HG03460 (cell line): ENCODE results near the gene DBN1.
"Not testable (repeated sequence)": the region's sequence is repeated elsewhere in the genome, so short reads cannot be mapped to it uniquely, and the experiment has no call there.

Experiments
- ATAC-seq: cut with Tn5 transposase; IDR thresholded peaks from one replicate; pipeline ENCODE4 v1.9.1; 2021; ENCODE audit not compliant: unreplicated experiment

Gene DBN1

DNA sequence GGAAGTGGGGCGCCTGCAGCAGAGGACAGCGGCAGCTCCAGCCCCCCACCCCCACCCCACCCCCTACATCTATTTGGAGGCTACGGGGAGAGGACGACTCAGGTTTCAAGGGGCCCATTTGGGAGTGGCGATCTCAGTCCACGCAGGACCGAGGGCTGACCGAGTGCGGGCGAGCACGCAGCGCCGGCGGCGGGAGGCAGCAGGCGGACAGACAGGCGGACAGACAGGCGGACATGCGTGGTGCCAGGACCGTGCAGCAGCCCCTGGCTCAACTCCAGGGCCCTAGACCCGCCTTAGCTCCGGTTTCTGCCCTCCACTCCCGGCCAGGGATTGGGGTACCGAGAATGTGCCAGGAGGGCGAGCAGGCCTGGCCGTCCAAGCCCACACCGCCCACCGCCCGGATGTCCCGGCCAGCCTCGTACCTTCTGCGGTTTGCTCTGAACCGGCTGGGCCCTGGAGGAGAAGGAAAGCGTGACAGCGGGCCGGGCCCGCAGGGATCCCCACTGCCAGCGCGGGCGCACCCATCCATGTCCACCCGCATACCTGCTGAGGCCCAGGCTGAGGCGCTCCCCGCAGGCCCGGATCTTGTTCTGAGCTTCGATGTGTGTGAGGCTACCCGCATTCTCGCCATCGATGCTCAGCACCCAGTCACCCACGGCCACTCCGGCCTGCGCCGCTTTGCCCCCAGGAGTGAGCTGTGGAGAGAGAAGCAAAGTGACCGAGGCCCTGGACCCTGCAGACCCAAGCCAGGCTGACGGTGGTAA is 18.7 kb upstream of the DBN1 start:
- ATAC-seq: no peak

DNA sequence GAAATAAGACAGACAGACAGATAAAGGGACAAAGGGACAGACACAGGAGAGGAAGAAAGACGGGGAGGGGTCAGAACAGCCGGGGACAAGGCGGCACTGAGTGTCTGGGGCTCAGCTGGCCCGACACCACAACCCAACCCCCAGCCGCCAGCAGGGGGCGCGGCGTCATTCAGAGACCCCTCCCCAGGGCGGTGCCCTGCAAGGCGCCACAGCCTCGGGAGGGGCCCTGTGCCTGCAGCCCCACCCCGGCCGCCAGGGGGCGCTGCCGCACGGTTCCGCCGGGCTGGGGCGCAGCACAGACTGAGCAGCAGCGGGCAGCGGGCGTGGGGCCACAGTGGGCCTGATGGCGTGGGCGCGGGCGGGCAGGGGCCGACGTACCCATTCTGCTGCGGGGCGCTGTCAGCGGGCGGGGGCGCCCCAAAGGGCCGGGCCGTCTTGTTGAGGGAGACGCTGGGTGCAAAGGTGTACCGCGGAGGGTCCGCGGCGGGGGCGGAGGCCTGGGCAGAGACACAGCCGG is 18.1 kb upstream of the DBN1 start:
- no peak for ATAC-seq

DNA sequence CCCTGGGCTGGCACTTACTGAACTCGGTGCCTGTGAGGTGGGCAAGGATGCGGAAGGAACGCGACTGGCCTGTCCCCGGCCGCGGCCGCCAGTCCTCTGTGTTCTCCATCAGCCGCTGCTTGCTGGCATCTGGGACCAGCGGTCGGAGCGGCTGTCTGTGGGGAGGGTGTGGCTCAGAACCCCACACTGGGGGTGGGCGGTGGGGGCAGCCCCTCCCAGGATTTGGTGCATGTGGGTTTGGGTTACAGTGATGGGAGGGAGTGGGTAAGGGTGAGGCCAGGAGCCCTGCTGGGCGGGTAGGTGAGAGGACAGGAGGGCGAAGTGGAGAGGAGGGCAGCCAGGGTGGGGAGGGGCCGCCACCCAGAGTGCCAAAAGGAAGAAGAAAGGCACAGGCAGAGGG is 17.6 kb upstream of the DBN1 start:
- ATAC-seq: no peak

DNA sequence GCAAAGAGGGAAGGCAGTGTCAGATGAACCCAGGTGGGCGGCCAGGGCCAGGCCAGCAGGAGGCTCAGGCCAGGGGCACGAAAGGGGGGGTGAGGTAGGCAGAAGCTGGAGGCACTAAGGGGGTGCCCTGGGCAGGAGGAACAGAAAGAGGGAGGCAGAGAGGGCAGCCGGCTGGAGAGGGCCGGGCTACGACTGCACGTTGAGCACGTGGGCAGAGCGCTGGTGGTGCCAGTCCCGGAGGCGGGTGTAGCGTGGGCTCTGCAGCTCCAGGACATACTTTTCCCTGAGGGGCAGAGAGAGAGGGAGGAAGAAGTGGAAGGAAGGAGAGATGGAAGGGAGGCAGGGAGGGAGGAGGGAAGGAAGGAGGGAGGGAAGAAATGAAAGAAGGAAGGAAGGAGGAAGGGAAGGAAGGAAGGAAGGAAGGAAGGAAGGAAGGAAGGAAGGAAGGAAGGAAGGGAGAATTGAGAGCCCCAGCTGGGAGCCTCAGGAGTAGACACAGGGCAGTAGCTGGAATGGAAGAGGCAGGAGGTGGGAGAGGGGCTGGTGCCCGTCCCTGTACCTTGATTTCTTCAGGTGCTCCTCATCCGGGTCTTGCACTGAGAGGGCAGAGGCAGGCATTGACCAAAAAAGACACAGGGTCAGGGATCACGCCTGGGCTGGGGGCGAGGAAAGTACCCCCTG is 17.0 kb upstream of the DBN1 start:
- ATAC-seq: no peak

DNA sequence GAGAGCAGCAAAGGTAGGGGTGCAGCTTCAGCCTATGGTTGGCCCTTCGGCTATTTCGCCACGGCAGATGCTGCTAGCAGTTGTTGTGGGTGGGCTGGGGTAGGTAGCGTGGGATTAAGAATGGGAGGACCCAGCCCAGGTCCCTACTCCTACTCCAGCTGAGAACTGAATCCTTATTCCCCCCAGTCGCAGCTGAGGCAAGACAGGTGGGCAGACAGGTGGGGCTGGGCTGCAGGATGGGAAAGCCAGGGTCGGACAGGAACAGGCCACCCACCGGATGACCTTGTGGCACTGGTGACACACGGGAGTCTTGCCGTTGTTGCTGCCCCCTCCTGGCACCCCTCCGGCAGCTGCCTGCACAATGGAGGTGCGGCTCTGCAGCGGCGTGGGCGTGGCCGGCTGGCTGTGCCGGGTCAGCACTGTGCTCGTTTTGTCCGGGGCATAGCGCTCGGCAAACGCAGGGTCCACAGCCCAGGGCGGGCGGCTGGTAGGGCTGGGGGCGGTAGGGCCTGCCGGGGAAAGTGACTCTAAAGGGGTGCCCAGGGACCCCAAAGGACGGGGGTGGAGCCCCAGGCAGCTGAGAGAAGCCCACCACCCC is 15.8 kb upstream of the DBN1 start:
- ATAC-seq: no peak

DNA sequence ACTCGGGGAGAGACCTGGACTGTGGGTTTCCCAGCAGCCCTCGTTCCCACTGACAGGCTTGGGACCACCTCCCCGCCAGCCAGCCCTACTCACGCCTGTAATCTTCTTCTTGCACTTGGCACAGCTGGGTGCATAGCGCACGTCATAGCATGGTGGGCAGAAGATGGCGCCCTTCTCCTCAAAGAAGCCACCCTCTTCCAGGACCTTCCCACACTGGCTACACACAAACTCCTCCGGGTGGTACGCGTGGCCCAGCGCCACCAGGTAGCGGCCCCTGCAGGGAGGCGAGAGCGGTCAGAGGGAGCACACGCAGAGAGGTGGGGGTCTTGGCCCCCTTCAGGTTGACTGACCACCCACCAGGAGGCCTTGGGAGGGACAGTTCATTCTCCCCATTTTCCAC is 14.5 kb upstream of the DBN1 start:
- no peak for ATAC-seq

DNA sequence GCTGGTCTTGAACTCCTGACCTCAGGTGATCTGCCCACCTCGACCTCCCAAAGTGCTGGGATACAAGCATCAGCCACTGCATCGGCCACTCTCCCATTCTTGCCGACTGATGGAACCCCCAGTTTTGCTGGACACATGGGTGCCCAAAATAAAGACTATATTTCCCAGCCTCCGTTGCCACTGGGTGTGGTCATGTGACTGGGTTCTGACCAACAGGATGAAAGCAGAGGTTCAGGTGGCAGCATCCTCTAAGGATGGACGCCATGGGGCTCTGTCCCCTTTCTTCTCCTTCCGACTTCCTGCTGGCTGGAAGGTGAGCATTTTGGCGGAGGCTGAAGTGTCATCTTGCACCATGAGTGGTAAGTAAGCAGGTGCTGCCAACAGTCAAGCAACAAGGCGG is 13.7 kb upstream of the DBN1 start:
- no peak for ATAC-seq

DNA sequence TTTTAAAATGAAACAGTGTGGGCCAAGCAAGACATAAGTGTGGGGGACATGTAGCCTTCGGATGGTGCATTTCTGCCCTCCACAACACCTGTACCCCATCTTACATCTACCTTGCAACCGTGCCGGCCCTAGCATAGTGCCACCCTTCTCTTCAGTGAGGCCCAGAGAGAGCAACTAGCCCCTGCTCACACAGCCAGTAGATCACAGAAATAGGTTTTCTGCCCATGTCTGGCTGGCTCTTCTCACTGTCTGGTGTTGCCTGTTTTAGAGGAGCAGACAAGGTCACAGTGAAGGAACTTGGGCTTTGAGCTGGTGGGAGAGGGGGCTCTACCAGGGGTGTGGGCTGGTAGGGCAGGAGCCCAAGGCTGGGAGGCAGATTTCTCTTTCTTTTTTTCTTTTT is 12.8 kb upstream of the DBN1 start:
- no peak for ATAC-seq

DNA sequence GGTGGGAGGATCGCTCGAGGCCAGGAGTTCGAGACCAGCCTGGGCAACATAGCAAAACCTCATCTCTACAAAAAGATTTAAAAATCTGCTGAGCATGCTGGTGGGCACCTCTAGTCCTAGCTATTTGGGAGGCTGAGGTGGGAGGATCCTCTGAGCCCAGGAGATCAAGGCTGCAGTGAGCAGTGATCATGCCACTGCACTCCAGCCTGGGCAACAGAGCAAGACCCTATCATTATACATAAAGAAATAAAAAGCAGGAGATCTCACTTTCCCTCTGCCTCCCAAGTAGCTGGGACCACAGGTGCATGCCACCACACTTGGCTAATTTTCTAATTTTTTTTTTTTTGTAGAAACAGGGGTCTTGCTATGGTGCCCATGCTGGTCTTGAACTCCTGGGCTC is 12.3 kb upstream of the DBN1 start:
- not testable (repeated sequence) for ATAC-seq

DNA sequence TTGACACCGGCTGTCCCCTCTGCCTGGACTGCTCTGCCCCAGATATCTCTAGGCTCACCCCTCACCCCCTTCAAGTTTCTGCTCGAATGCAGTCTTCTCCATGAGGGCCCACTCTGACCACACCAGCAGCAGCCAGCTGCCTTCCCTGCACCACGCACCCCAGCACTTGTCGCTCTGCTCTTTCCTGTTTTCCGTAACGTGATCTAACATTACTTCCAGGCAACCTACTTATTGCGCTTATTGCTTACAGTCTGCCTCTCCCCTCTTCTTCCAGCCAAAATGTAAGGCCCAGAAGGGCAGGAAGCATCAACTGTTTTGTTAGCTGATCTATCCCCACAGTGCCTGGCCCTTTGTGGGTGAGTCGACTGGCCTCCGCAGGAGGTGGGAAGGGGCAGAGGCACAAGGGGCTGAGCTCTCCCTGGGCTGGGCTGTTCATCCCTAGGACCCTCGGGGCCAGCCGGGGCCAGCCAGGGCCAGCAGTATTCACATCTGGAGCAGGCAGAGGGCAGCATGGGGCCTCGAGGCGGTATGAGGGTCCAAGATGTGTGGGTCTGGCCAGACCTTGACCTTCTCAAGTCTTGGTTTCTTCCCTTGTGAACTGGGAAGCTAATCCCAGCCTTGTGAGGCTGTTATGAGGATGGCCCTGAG is 11.6 kb upstream of the DBN1 start:
- ATAC-seq: no peak

DNA sequence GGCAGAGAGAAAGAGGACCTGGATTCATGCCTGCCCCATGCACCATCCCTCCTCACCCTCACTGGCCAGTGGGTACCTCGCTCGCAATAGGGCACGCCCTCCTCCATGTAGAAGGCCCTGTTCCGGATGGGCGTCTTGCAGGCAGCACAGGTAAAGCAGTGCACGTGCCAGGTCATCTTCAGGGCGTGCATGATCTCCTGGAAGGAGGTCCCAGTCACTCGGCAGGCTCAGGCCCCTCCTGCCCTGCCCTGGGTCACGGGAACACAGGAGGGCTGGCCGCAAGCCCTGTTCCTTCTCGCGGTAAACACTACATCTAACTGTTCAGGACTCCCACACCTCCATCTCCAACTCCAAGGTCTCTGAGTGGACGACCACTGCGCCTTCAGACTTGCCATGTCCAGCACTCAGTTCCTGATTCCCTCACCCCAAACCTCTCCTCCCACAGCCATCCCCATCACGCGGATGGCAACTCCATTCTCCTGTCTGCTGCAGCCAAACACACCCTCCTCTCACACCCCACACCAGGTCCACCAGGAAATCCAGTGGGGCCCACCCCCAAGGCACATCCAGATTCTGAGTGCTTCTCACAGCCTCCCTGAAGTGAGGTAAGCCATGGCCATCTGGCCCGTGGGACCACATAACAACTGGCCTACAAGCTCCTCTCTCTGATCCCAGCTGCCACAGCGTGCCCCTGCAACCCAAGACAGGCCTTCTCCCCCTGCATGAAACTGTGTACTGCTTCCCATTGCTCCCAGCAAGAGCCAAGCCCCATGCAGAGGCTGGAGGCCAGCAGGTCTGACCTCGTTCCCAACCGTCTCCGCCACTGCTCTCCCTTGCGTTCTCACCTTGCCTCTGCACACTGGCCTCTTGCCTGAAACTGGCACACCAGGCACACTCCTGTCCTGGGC is 10.8 kb upstream of the DBN1 start:
- no peak for ATAC-seq

DNA sequence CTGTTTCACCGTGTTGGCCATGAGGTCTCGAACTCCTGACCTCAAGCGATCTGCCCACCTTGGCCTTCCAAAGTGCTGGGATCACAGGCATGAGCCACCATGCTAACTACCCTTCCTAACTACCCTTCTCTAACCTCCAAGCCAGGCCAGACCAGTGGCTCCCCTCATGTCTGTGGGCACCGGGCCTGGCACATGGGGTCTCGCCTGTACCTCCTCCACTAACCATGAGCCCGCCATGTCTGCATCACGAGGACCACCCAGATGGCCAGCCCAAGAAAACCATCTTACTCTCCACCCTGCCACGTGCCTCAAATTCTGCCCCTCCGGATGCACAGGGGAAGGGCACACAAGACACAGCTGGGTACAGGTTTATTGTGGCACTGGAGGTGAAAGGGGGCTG is 9.6 kb upstream of the DBN1 start:
- no peak for ATAC-seq

DNA sequence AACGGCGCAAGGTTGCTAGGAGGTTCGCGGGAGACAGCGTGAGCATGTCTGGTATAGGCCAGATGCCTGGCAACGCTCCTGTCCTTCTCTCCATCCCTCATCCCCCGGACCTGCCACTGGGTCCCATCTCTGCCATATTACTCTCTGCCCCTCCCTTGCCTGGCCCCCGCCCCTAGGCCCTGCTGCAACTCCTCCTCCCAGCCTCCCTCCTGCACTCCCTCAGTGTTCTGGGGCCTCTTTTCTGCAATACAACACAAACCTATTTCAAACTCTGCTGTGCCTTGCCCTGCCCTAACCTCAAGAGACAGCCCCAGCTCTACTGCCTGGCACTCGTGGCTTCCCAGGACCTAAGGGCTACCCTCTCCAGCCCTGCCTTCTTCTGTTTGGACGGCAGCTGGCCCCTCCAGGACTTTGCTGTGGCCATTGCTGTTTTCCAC is 8.9 kb upstream of the DBN1 start:
- no peak for ATAC-seq

DNA sequence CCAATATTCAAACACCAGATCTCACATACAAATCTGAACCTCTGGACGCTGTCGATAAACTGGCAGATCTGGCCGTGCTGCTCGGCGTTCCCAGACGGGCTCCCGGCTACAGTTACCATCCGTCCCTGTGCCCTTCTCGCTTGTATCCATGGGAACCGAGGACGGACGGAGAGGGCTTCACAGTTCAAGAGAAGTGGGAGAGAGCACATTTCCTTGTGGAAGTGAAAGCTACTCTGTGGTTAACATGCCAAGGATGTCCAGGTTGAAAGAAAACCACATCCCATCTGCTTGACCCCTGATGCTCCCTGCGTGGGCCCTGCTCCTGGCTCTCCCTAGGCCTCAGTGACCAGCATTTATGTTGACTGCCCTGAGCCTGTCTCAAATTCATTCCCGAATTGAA is 6.3 kb upstream of the DBN1 start:
- ATAC-seq: no peak

DNA sequence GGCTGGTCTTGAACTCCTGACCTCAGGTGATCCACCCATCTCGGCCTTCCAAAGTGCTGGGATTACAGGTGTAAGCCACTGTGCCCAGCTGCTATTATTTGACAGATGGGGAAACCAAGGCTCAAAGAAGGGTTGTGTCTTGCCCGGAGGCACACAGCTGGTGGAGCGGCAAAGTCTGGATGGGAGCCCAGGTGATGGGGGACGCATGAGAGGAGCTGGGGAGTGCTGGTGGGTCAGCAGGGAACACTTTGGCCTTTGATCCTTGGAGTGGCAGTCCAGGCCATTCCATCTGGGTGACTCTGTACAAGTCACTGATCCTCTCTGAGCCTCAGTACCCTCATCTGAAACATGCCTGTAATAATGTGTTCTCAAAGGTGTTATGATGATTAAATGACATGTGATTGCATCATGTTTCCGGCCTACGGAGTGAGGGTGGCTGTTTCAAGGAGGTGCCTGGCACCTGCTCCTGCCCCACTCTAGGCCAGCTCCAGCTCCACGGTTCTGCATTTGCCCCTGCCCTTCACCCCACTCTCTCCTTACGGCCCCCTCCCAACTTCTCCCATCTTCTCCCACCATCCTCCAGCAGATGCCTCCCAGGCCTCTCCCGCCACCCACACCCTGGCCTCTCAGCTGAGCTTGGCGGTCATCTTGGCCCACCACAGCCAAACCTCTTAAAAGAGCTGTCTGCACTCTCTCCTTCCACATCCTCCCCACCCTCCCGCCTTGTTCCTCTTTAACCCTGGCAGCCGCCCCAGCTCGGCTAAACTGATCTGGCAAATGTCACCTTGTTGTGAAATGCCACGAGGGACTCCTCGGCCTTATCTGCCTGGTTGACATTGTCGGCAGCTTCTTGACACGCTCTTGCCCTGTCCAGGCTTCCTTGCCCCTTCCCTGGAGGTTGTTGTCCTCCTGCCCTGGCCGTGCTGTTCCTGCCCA is 5.5 kb upstream of the DBN1 start:
- no peak for ATAC-seq

DNA sequence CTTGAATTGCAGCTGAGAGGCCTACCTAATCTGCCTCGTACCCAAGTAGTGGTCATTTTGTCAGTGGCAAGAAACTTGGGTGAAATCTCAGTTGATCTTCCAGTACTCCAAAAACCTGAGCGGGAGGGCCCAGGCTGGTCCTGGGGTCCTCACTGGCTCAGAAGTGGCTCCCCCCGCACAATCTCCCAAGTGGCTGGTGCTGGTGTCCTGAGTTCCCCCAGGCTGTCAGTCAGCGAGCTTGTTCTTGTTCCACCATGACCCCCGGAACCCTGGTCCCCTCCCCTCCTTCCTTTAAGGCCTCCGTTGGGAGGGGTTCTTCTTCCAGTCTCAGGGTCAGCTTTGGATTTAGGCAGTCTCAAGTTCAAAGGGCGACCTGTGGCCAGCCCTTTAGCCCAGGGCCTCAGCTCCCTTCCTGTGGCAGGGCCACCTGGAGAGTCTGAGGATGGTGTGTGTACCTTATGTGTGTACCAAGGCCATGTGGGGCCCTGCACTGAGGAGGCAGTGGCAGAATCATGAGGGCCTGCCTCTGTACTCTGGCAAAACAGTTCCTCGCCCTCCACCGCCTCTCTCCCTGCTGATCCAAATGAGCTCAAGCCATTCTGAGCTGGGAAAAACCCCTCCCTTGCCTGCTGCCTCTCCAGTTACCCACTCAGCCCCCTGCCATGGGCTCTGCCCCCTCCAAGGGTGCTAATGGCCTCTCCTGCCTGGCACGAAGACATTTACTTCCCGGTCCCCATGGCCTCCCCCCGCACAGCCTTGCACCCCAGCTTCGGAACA is 4.5 kb upstream of the DBN1 start:
- no peak for ATAC-seq

DNA sequence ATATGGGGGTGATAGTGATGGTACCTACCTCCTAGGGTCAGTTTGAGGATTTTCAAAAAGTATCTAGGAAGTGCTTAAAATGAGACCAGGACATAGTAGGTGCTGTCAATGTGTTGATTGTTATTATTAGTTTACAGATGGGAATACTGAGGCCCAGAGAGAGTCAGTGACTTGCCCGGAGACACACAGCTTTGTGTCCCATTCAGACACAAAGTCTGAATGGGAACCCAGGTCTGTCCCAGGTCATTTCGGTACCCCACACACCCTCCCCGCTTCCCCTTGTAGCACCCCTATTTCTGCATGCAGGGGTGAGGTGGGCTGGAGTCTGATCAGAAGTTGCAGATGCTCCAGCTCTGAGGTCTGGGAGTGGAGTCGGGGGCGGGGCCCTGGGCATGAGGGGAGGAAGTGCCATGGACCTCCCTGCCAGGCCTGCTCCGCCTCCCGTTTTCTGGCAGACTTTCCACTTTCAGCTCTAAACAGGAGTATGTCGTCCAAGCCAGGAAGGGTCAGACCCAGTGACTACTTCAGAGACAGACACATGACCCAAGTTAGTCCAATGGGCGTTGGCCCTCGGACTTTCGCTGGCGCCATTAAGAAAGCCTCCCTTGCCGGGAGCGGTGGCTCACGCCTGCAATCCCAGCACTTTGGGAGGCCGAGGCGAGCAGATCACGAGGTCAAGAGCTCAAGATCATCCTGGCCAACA is 3.2 kb upstream of the DBN1 start:
- ATAC-seq: no peak
